Smooth muscle cell (in vitro differentiated cells): ENCODE results near the gene SPAG17. TPM values are rescaled to one million over a fixed set of nuclear protein-coding genes. Genes with fewer than 3 reads are reported as not detected.
A peak's percentile ranks its signal among the peaks of the same experiment; 100 is the strongest.

Source experiments
- DNase-seq: peaks from one replicate; lab custom pipeline; 2025; ENCODE audit not compliant: unreplicated experiment; lab: John Stamatoyannopoulos, UW
- H2AFZ ChIP-seq: fragments of 200-600 bp; sonication (generic); 2 replicates; pipeline ENCODE4 v1.6.0; 2016; ENCODE audit warnings: antibody characterized with exemption, low read depth, mild to moderate bottlenecking
- H3F3A ChIP-seq: fragments of 200-600 bp; sonication (generic); 2 replicates; pipeline ENCODE4 v1.6.0; 2017; ENCODE audit warnings: antibody characterized with exemption, low read depth
- H3K27ac ChIP-seq: fragments of 200-600 bp; sonication (generic); 2 replicates; pipeline ENCODE4 v1.5.1; 2016; ENCODE audit warnings: low read depth, mild to moderate bottlenecking
- H3K27me3 ChIP-seq: fragments of 200-600 bp; sonication (generic); 2 replicates; pipeline ENCODE4 v1.6.1; 2016; ENCODE audit warnings: low read depth, mild to moderate bottlenecking
- H3K36me3 ChIP-seq: fragments of 200-600 bp; sonication (generic); 2 replicates; pipeline ENCODE4 v1.5.1; 2016; ENCODE audit warnings: low read depth
- H3K4me1 ChIP-seq: fragments of 200-600 bp; sonication (generic); 2 replicates; pipeline ENCODE4 v1.5.1; 2016; ENCODE audit warnings: low read depth
- H3K4me2 ChIP-seq: fragments of 200-600 bp; sonication (generic); 2 replicates; pipeline ENCODE4 v1.6.0; 2016; ENCODE audit warnings: mild to moderate bottlenecking
- H3K4me3 ChIP-seq: fragments of 200-600 bp; sonication (generic); 2 replicates; pipeline ENCODE4 v1.5.1; 2016; ENCODE audit warnings: mild to moderate bottlenecking
- H3K79me2 ChIP-seq: fragments of 200-600 bp; sonication (generic); 2 replicates; pipeline ENCODE4 v1.6.0; 2016; ENCODE audit warnings: low read depth, mild to moderate bottlenecking
- H3K9ac ChIP-seq: fragments of 200-600 bp; sonication (generic); 2 replicates; pipeline ENCODE4 v1.6.0; 2016; ENCODE audit warnings: low read depth
- H3K9me3 ChIP-seq: fragments of 200-600 bp; sonication (generic); replicated peaks from 2 replicates; pipeline ENCODE4 v1.5.1; 2016; ENCODE audit warnings: low read depth
- H4K20me1 ChIP-seq: fragments of 200-600 bp; sonication (generic); 2 replicates; pipeline ENCODE4 v1.6.0; 2016; ENCODE audit warnings: low read depth
- WGBS: methylation state at CpG from one replicate; pipeline ENCODE4 v1.1.7; 2016; ENCODE audit warnings: low lambda C conversion rate; 5-methylcytosine and 5-hydroxymethylcytosine counted together
- polyA plus RNA-seq: library from polyadenylated mRNA; unstranded; fragments of >200 nt; fragmentation: Nextera tagmentation; extraction: Ambion mirVana; gene quantifications from 2 replicates; pipeline ENCODE4 v1.2.1, GENCODE V29; 2016
- total RNA-seq: library from RNA; depleted of rRNA; stranded (reverse); fragments of >200 nt; gene quantifications from 2 replicates; pipeline ENCODE4 v1.2.3, GENCODE V29; 2014
- TF ChIP-seq, protein P1 (sequence below): fragments of 200-600 bp; sonication (generic); IDR thresholded peaks from 2 replicates; pipeline ENCODE4 v1.5.1; 2017; ENCODE audit warnings: borderline replicate concordance, mild to moderate bottlenecking, antibody characterized with exemption; ENCODE audit not compliant: insufficient read depth, poor library complexity, severe bottlenecking

SPAG17 gene
- total and polyA plus RNA-seq, 2 experiments from 2014 or later: 1.1 to 11.1 TPM

DNA sequence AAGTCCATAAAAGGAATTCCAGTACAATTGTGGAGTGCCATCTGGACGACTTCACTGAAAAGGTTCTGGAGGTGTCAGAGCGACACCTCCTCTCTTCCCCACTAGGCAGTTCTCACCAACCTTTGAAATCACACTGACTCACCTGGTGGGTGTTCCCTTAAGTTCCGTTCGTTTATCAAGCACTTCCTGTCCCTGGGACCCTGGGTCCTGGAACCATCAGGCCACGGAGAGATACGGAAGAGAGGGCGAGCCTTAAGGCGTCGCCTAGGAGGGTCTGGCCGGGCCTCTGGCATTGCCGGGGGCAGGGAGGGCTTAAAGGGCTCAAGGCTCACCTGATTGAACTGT lies 317 bp downstream of the SPAG17 start:
- H3K4me2 ChIP-seq: peak overlapping the region; percentile 85
- no peak for DNase-seq
- H3K27me3 ChIP-seq: no peaks in the 10 kb centered on the region
- H3K79me2 ChIP-seq: no peaks in the 10 kb centered on the region
- H3F3A ChIP-seq: no peaks in the 10 kb centered on the region
- TF ChIP-seq, protein P1, sequence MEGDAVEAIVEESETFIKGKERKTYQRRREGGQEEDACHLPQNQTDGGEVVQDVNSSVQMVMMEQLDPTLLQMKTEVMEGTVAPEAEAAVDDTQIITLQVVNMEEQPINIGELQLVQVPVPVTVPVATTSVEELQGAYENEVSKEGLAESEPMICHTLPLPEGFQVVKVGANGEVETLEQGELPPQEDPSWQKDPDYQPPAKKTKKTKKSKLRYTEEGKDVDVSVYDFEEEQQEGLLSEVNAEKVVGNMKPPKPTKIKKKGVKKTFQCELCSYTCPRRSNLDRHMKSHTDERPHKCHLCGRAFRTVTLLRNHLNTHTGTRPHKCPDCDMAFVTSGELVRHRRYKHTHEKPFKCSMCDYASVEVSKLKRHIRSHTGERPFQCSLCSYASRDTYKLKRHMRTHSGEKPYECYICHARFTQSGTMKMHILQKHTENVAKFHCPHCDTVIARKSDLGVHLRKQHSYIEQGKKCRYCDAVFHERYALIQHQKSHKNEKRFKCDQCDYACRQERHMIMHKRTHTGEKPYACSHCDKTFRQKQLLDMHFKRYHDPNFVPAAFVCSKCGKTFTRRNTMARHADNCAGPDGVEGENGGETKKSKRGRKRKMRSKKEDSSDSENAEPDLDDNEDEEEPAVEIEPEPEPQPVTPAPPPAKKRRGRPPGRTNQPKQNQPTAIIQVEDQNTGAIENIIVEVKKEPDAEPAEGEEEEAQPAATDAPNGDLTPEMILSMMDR: no peak
- peak overlapping the region; percentile 32 for H3K9ac ChIP-seq
- 42% methylated on average over 11 of the region's 11 CpGs for WGBS
- no peaks in the 10 kb centered on the region for H3K36me3 ChIP-seq
- H3K27ac ChIP-seq: peak overlapping the region; percentile 14
- no peaks in the 10 kb centered on the region for H3K9me3 ChIP-seq
- H2AFZ ChIP-seq: peak overlapping the region; percentile 93
- no peaks in the 10 kb centered on the region for H4K20me1 ChIP-seq
- peak overlapping the region; percentile 65 for H3K4me3 ChIP-seq
- peaks cover 4% of the 10 kb centered on the region for H3K4me1 ChIP-seq

DNA sequence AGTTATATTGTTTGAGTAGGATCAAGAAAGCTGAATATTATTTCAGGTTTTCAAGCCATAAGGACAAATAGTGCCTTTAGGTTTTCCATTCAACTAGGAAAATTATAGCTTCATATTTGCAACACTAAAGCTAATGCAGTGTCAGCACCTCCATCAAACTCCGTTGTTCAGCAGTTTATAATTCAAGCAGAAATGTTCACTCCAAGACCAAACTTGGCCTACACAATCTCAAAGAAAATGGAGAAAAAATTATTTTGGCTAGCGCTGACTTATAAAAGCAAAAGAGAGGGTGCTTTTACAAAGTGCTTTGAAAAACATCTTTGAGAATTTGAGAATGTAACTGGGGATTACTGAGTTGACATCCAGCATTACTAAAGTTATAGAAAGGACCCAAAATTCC lies 1.4 kb downstream of the SPAG17 start:
- Histone ChIP-seq H3K79me2 (no peaks in the 10 kb centered on the region), H3K36me3 (no peaks in the 10 kb centered on the region), H3K4me2 (no peak overlapping the region), H2AFZ (no peak overlapping the region), H4K20me1 (no peaks in the 10 kb centered on the region), H3F3A (no peaks in the 10 kb centered on the region), H3K4me1 (peaks cover 4% of the 10 kb centered on the region), H3K4me3 (no peak overlapping the region), H3K9me3 (no peaks in the 10 kb centered on the region), H3K27ac (no peak overlapping the region), H3K27me3 (no peaks in the 10 kb centered on the region), H3K9ac (no peak overlapping the region)
- 100% methylated on average over 2 of the region's 2 CpGs for WGBS
- no peak for DNase-seq
- TF ChIP-seq, protein P1: no peak

DNA sequence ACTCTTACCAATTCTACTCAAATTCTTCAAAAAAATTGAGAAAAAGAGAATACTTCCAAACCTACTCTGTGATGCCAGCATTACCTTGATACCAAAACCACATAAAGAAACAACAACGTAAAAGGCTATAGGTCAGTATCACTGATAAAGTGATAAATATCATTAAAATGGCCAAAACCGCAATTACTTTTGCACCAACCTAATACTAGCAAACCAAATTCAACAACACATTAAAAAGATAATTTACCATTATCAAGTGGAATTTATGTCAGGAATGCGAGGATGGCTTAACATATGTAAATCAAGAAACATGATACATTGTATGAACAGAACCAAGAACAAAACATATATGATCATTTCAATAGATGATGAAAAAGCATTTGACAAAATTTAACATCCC lies 7.0 kb downstream of the SPAG17 start:
- Histone ChIP-seq H3K27ac (no peak overlapping the region), H3F3A (no peaks in the 10 kb centered on the region), H3K4me2 (no peak overlapping the region), H3K79me2 (no peaks in the 10 kb centered on the region), H3K9me3 (no peaks in the 10 kb centered on the region), H3K4me3 (no peak overlapping the region), H4K20me1 (no peaks in the 10 kb centered on the region), H3K4me1 (no peaks in the 10 kb centered on the region), H2AFZ (no peak overlapping the region), H3K9ac (no peak overlapping the region), H3K27me3 (no peaks in the 10 kb centered on the region), H3K36me3 (no peaks in the 10 kb centered on the region)
- WGBS: 97% methylated on average over 3 of the region's 3 CpGs
- no peak for DNase-seq
- TF ChIP-seq, protein P1: no peak

DNA sequence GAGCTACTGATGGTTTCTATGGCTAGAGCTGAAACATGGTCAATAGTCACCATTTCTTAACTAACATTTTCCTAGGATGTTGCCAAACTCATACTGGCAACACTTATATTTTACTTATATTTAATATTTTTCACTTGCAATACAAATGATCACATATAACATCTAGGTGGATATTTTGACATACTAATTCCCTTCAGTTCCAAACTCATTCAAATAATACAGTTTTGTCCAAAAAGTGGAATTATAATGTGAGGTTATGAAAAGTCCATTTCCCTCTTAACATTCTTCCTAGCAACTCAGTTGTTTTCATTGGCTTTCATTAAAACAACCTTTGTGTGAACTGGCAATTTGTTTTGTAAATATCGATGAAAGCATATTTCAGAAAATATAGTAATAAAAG lies 16.0 kb downstream of the SPAG17 start:
- H3K4me3 ChIP-seq: no peak overlapping the region
- WGBS: 87% methylated on average over 1 of the region's 1 CpG
- no peak overlapping the region for H3K9ac ChIP-seq
- no peaks in the 10 kb centered on the region for H3K9me3 ChIP-seq
- H3K36me3 ChIP-seq: no peaks in the 10 kb centered on the region
- TF ChIP-seq, protein P1: no peak
- no peaks in the 10 kb centered on the region for H3K4me1 ChIP-seq
- no peaks in the 10 kb centered on the region for H4K20me1 ChIP-seq
- H3K27ac ChIP-seq: no peak overlapping the region
- H3K4me2 ChIP-seq: no peak overlapping the region
- H3K79me2 ChIP-seq: no peaks in the 10 kb centered on the region
- H3F3A ChIP-seq: no peaks in the 10 kb centered on the region
- no peak overlapping the region for H2AFZ ChIP-seq
- DNase-seq: no peak
- H3K27me3 ChIP-seq: no peaks in the 10 kb centered on the region
